ENCODE results near the gene RPL27A.

RPL27A gene

GRCh38 chr11:8697054-8697453, 14.5 kb downstream of the RPL27A start:
- Histone ChIP-seq H3K9me3 (no peaks in the 10 kb centered on the region), H3K36me3 (replicated peaks) (peaks cover 40% of the 10 kb centered on the region), H3K27me3 (ENCODE audit: low read depth) (no peaks in the 10 kb centered on the region), H3K4me1 (peaks cover 30% of the 10 kb centered on the region), H3K4me3 (no peak overlapping the region)
- in situ Hi-C loops (cut with MboI; ENCODE audit: low sequenced_read_pairs) = loop anchor here (10.0 kb wide), 1 partner anchor 108 kb away; no protein-coding TSS in a partner anchor
- DNase-seq (ENCODE audit: low spot score in 2 of 2) = no peak

- peaks cover 27% of the 10 kb centered on the region for H3K36me3 ChIP-seq (replicated peaks)
- H3K9me3 ChIP-seq = no peaks in the 10 kb centered on the region
- peaks cover 30% of the 10 kb centered on the region for H3K4me1 ChIP-seq
- in situ Hi-C loops (cut with MboI; ENCODE audit: low sequenced_read_pairs) = loop anchor here (10.0 kb wide), 1 partner anchor 106 kb away; no protein-coding TSS in a partner anchor
- no peak overlapping the region for H3K4me3 ChIP-seq
- peak in 1 of 2 experiments; percentile 52 for DNase-seq (ENCODE audit: low spot score in 2 of 2)
- H3K27me3 ChIP-seq (ENCODE audit: low read depth) = no peaks in the 10 kb centered on the region
Measured at GRCh38 chr11:8698379-8698851, 15.8 kb downstream of the RPL27A start.

- Histone ChIP-seq H3K4me3 (no peak overlapping the region), H3K27me3 (ENCODE audit: low read depth) (no peaks in the 10 kb centered on the region), H3K9me3 (no peaks in the 10 kb centered on the region), H3K36me3 (replicated peaks) (peaks cover 21% of the 10 kb centered on the region), H3K4me1 (peaks cover 30% of the 10 kb centered on the region)
- no peak for DNase-seq (ENCODE audit: low spot score in 2 of 2)
- in situ Hi-C loops (cut with MboI; ENCODE audit: low sequenced_read_pairs) = loop anchor here (10.0 kb wide), 1 partner anchor 106 kb away; no protein-coding TSS in a partner anchor
Measured at GRCh38 chr11:8698917-8699441, 16.4 kb downstream of the RPL27A start.

- H3K9me3 ChIP-seq = no peaks in the 10 kb centered on the region
- in situ Hi-C loops (cut with MboI; ENCODE audit: low sequenced_read_pairs) = loop anchor here (10.0 kb wide), 1 partner anchor 105 kb away; no protein-coding TSS in a partner anchor
- no peaks in the 10 kb centered on the region for H3K27me3 ChIP-seq (ENCODE audit: low read depth)
- peaks cover 30% of the 10 kb centered on the region for H3K4me1 ChIP-seq
- peak; percentile 62 to 84 for DNase-seq (ENCODE audit: low spot score in 2 of 2)
- H3K4me3 ChIP-seq = no peak overlapping the region
- peaks cover 15% of the 10 kb centered on the region for H3K36me3 ChIP-seq (replicated peaks)
Measured at GRCh38 chr11:8699903-8700302, 17.3 kb downstream of the RPL27A start.

- H3K9me3 ChIP-seq = no peaks in the 10 kb centered on the region
Measured at GRCh38 chr11:8701891-8702597, 19.5 kb downstream of the RPL27A start.

GRCh38 chr11:8702598-8702915, 20.0 kb downstream of the RPL27A start:
- Histone ChIP-seq H3K36me3 (replicated peaks) (no peaks in the 10 kb centered on the region; the same call in 1 of the 2 replicates), H3K4me3 (no peak overlapping the region), H3K4me1 (peaks cover 30% of the 10 kb centered on the region), H3K27me3 (ENCODE audit: low read depth) (no peaks in the 10 kb centered on the region), H3K9me3 (no peaks in the 10 kb centered on the region)
- DNase-seq (ENCODE audit: low spot score in 2 of 2) = no peak
- in situ Hi-C loops (cut with MboI; ENCODE audit: low sequenced_read_pairs) = no loop called here

More at GRCh38 chr11:8701891-8702597, 19.5 kb downstream of the RPL27A start:
- Histone ChIP-seq H3K27me3 (ENCODE audit: low read depth) (no peaks in the 10 kb centered on the region), H3K4me1 (peaks cover 30% of the 10 kb centered on the region), H3K36me3 (replicated peaks) (peaks cover 2% of the 10 kb centered on the region; the same call in 1 of the 2 replicates), H3K4me3 (no peak overlapping the region)
- DNase-seq (ENCODE audit: low spot score in 2 of 2) = no peak
- in situ Hi-C loops (cut with MboI; ENCODE audit: low sequenced_read_pairs) = no loop called here

GRCh38 chr11:8704136-8704535, 21.5 kb downstream of the RPL27A start:
- no peaks in the 10 kb centered on the region; the same call in 1 of the 2 replicates for H3K36me3 ChIP-seq (replicated peaks)

GRCh38 chr11:8705146-8705545, 22.6 kb downstream of the RPL27A start:
- in situ Hi-C loops (cut with MboI; ENCODE audit: low sequenced_read_pairs) = no loop called here
- peaks cover 18% of the 10 kb centered on the region for H3K4me1 ChIP-seq
- H3K4me3 ChIP-seq = no peak overlapping the region
- H3K36me3 ChIP-seq (replicated peaks) = no peaks in the 10 kb centered on the region; the same call in 1 of the 2 replicates
- H3K27me3 ChIP-seq (ENCODE audit: low read depth) = no peaks in the 10 kb centered on the region
- no peak for DNase-seq (ENCODE audit: low spot score in 2 of 2)
- no peaks in the 10 kb centered on the region for H3K9me3 ChIP-seq

More at GRCh38 chr11:8704136-8704535, 21.5 kb downstream of the RPL27A start:
- no peaks in the 10 kb centered on the region for H3K27me3 ChIP-seq (ENCODE audit: low read depth)
- H3K4me1 ChIP-seq = peaks cover 24% of the 10 kb centered on the region
- no peak for DNase-seq (ENCODE audit: low spot score in 2 of 2)
- no peak overlapping the region for H3K4me3 ChIP-seq
- no peaks in the 10 kb centered on the region for H3K9me3 ChIP-seq
- in situ Hi-C loops (cut with MboI; ENCODE audit: low sequenced_read_pairs) = no loop called here

GRCh38 chr11:8706673-8707432, 24.3 kb downstream of the RPL27A start:
- Histone ChIP-seq H3K36me3 (replicated peaks) (no peaks in the 10 kb centered on the region), H3K4me1 (peaks cover 11% of the 10 kb centered on the region), H3K9me3 (no peaks in the 10 kb centered on the region), H3K4me3 (no peak overlapping the region), H3K27me3 (ENCODE audit: low read depth) (no peaks in the 10 kb centered on the region)
- in situ Hi-C loops (cut with MboI; ENCODE audit: low sequenced_read_pairs) = no loop called here
- no peak for DNase-seq (ENCODE audit: low spot score in 2 of 2)

- H3K27me3 ChIP-seq (ENCODE audit: low read depth) = no peaks in the 10 kb centered on the region
- peaks cover 11% of the 10 kb centered on the region for H3K4me1 ChIP-seq
- no peaks in the 10 kb centered on the region for H3K36me3 ChIP-seq (replicated peaks)
- DNase-seq (ENCODE audit: low spot score in 2 of 2) = no peak
- in situ Hi-C loops (cut with MboI; ENCODE audit: low sequenced_read_pairs) = no loop called here
- no peaks in the 10 kb centered on the region for H3K9me3 ChIP-seq
- H3K4me3 ChIP-seq = no peak overlapping the region
Measured at GRCh38 chr11:8707541-8708191, 25.1 kb downstream of the RPL27A start.

GRCh38 chr11:8709002-8709672, 26.5 kb downstream of the RPL27A start:
- Histone ChIP-seq H3K27me3 (ENCODE audit: low read depth) (no peaks in the 10 kb centered on the region), H3K36me3 (replicated peaks) (no peaks in the 10 kb centered on the region), H3K9me3 (no peaks in the 10 kb centered on the region), H3K4me3 (no peak overlapping the region), H3K4me1 (peaks cover 11% of the 10 kb centered on the region)
- in situ Hi-C loops (cut with MboI; ENCODE audit: low sequenced_read_pairs) = no loop called here
- peak; percentile 64 to 86 for DNase-seq (ENCODE audit: low spot score in 2 of 2)

GRCh38 chr11:8709777-8710176, 27.2 kb downstream of the RPL27A start:
- in situ Hi-C loops (cut with MboI; ENCODE audit: low sequenced_read_pairs) = no loop called here

GRCh38 chr11:8711895-8712442, 29.4 kb downstream of the RPL27A start:
- Histone ChIP-seq H3K4me3 (no peak overlapping the region), H3K36me3 (replicated peaks) (no peaks in the 10 kb centered on the region), H3K9me3 (no peaks in the 10 kb centered on the region), H3K27me3 (ENCODE audit: low read depth) (no peaks in the 10 kb centered on the region), H3K4me1 (peaks cover 11% of the 10 kb centered on the region)
- in situ Hi-C loops (cut with MboI; ENCODE audit: low sequenced_read_pairs) = no loop called here
- DNase-seq (ENCODE audit: low spot score in 2 of 2) = no peak

More at GRCh38 chr11:8709777-8710176, 27.2 kb downstream of the RPL27A start:
- Histone ChIP-seq H3K4me1 (peaks cover 11% of the 10 kb centered on the region), H3K36me3 (replicated peaks) (no peaks in the 10 kb centered on the region), H3K27me3 (ENCODE audit: low read depth) (no peaks in the 10 kb centered on the region), H3K4me3 (no peak overlapping the region), H3K9me3 (no peaks in the 10 kb centered on the region)
- DNase-seq (ENCODE audit: low spot score in 2 of 2) = no peak

Measured in HAP-1 (cell line).